Subcutaneous abdominal adipose tissue (tissue), 5 donors: ENCODE results near the gene STXBP1.

Experiments
- H3K27ac ChIP-seq: one replicate; pipeline ENCODE4 v1.7.0; 2013; ENCODE audit warnings: low read depth, mild to moderate bottlenecking, inconsistent platforms, low read length, moderate library complexity
- H3K27me3 ChIP-seq, 5 donors: one replicate each; pipeline ENCODE4 v1.7.0; 2013; ENCODE audit warnings: low read length in 5 of 5, inconsistent platforms in 1 of 5; ENCODE audit not compliant: control insufficient read depth in 5 of 5, insufficient read depth in 4 of 5
- H3K36me3 ChIP-seq, 5 donors: one replicate each; pipeline ENCODE4 v1.7.0; 2013; ENCODE audit warnings: low read length in 5 of 5; ENCODE audit not compliant: control insufficient read depth in 5 of 5, insufficient read depth in 5 of 5
- H3K4me1 ChIP-seq, 5 donors: one replicate each; pipeline ENCODE4 v1.7.0; 2013; ENCODE audit warnings: low read length in 5 of 5, mild to moderate bottlenecking in 3 of 5, moderate library complexity in 1 of 5; ENCODE audit not compliant: control insufficient read depth in 5 of 5, insufficient read depth in 5 of 5
- H3K4me3 ChIP-seq, 5 donors: one replicate each; pipeline ENCODE4 v1.7.0; 2013; ENCODE audit warnings: low read length in 5 of 5, low read depth in 1 of 5
- H3K9ac ChIP-seq, 5 donors: one replicate each; pipeline ENCODE4 v1.7.0; 2013; ENCODE audit warnings: low read length in 5 of 5, mild to moderate bottlenecking in 4 of 5, moderate library complexity in 3 of 5
- H3K9me3 ChIP-seq, 5 donors: one replicate each; pipeline ENCODE4 v1.7.0; 2013; ENCODE audit warnings: low read length in 5 of 5; ENCODE audit not compliant: control insufficient read depth in 5 of 5
- donor health status: healthy.
- donor health status: healthy.
- donor health status: healthy.
- donor health status: healthy.
- donor health status: healthy.

The STXBP1 gene

DNA sequence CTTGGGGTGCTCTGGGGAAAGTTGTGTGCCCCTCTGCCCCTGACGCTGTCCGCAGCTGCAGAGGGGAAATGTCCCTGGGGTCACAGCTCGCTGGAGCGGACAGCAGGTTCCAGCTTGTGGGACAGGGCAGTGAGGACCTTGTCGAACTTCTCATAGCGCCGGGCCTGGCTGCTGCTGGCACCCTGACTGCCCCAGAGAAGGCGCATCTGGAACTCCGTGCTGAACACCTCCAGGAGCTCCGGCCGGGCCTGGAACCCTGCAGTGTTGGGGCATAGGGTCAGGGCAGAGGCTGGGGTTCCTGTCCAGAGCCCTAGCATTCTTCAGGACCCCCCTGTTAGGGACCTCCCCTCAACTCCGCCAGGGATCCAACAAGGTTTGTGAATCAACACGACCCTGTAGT lies 126.6 kb downstream of the STXBP1 start:
- Histone ChIP-seq H3K27me3 (no peaks in the 10 kb centered on the region), H3K9me3 (no peaks in the 10 kb centered on the region), H3K4me1 (peaks cover 16 to 47% (median 40%) of the 10 kb centered on the region in 5 donors), H3K27ac (no peak overlapping the region), H3K36me3 (peaks cover 0 to 47% (median 34%) of the 10 kb centered on the region in 5 donors), H3K9ac (no peak overlapping the region), H3K4me3 (no peak overlapping the region)

DNA sequence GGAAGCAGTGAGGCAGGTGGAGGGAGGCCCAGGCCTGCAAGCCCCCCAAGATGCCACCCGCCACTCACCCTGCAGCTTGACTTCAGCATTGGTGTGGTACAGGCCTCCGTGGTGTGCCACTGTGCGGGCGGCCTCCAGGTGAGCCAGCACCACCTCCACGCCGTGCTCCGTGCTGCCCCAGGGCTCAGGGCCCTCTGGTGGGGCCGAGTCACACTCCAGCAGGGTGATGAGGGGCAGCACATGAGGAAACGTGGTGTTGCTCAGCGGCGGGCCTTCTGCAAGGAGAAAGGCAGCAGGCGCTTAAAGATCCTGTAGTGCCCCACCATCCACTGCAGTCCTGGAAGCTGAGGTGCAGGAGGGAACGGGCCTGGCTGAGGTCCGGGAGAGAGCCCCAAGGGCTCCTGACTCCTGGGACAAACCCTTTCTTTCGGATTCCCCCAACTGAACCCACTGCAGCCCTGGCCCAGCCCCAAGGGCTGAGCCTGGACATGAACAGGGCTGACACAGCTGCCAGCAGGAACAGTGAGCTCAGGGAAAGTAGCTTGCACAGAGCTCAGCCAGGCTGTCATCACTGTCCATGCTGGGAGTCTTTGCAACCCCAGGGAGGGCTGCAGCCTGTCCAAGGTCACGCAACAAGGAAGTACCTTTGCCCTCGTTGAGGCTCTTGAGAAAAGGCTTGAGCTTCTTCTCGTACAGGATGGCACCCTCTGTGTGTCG lies 127.7 kb downstream of the STXBP1 start:
- H3K4me1 ChIP-seq: peaks cover 11 to 39% (median 32%) of the 10 kb centered on the region in 5 donors
- peak overlapping the region in 1 of 5 donors; percentile 4 for H3K9ac ChIP-seq
- no peaks in the 10 kb centered on the region for H3K27me3 ChIP-seq
- H3K9me3 ChIP-seq: no peaks in the 10 kb centered on the region
- H3K27ac ChIP-seq: peak overlapping the region; percentile 58
- peaks cover 0 to 53% (median 40%) of the 10 kb centered on the region in 5 donors for H3K36me3 ChIP-seq
- H3K4me3 ChIP-seq: no peak overlapping the region

DNA sequence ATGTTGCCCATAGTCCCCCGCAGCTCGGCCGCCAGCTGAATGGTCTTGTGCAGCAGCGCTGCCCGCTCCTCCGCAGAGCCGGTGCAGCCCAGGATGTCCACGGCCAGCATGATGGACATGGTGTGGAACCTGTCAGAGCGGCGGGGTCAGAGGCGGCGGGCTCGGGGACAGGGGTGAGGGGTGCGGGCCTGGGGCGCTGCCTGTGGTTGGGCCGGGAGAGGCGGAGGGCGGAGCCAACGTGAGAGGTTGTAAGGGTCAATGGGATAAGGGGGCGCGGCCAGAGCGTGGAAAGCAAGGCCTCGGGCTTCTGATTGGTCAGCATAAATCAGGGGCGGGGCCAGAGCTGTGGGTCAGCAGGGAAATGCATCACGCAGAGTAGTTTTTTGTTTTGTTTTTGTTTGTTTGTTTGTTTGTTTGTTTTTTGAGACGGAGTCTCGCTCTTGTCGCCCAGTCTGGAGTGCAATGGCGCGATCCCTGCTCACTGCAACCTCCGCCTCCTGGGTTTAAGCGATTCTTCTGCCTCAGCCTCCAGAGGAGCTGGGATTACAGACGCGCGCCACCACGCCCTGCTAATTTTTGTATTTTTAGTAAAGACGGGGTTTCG lies 129.9 kb downstream of the STXBP1 start:
- no peak overlapping the region for H3K27ac ChIP-seq

More for the DNA sequence above, 129.9 kb downstream of the STXBP1 start:
- Histone ChIP-seq H3K36me3 (peaks cover 0 to 67% (median 54%) of the 10 kb centered on the region in 5 donors), H3K4me3 (no peak overlapping the region), H3K9me3 (no peaks in the 10 kb centered on the region), H3K4me1 (peaks cover 8 to 32% (median 24%) of the 10 kb centered on the region in 5 donors), H3K27me3 (no peaks in the 10 kb centered on the region), H3K9ac (no peak overlapping the region)
